HG03175 (cell line): ENCODE measurements around the gene CXCL10.

ENCODE experiments used
- ATAC-seq: cut with Tn5 transposase; IDR thresholded peaks from one replicate; pipeline ENCODE4 v1.9.1; 2021; ENCODE audit warnings: mild to moderate bottlenecking, moderate library complexity; ENCODE audit not compliant: unreplicated experiment

Gene CXCL10

GRCh38 chr4:75997081-75997480 is 26.2 kb downstream of the CXCL10 start:
- no peak for ATAC-seq

GRCh38 chr4:75995727-75996126 is 27.6 kb downstream of the CXCL10 start:
- no peak for ATAC-seq

- no peak for ATAC-seq
Observed at GRCh38 chr4:75992462-75992861, 30.8 kb downstream of the CXCL10 start.

GRCh38 chr4:75989846-75990528 is 33.3 kb downstream of the CXCL10 start:
- ATAC-seq = no peak

- ATAC-seq = no peak
Observed at GRCh38 chr4:75985116-75985515, 38.2 kb downstream of the CXCL10 start.

GRCh38 chr4:75980576-75980975 is 42.7 kb downstream of the CXCL10 start:
- no peak for ATAC-seq

GRCh38 chr4:75976177-75976576 is 47.1 kb downstream of the CXCL10 start:
- no peak for ATAC-seq

- no peak for ATAC-seq
Observed at GRCh38 chr4:75973766-75974165, 49.5 kb downstream of the CXCL10 start.
